Left ventricle myocardium inferior (tissue), 1 donor: ENCODE results near the gene OR10G8. TPM values are rescaled to one million over a fixed set of nuclear protein-coding genes. Genes with fewer than 3 reads are reported as not detected.

ENCODE experiments used
- DNase-seq: peaks from one replicate; pipeline ENCODE4 v3.0.0-alpha.2; 2020
- H3K27ac ChIP-seq: fragments of 200-600 bp; replicated peaks from 2 replicates; pipeline ENCODE4 v1.8.0; 2021
- H3K27me3 ChIP-seq: fragments of 200-600 bp; 2 replicates; pipeline ENCODE4 v1.8.0; 2021; ENCODE audit warnings: low read depth
- H3K36me3 ChIP-seq: fragments of 200-600 bp; 2 replicates; pipeline ENCODE4 v1.8.0; 2021
- H3K4me1 ChIP-seq: fragments of 200-600 bp; 2 replicates; pipeline ENCODE4 v1.8.0; 2021
- H3K4me3 ChIP-seq: fragments of 200-600 bp; 2 replicates; pipeline ENCODE4 v1.8.0; 2021; ENCODE audit warnings: mild to moderate bottlenecking, moderate library complexity
- H3K9me3 ChIP-seq: fragments of 200-600 bp; replicated peaks from 2 replicates; pipeline ENCODE4 v1.8.0; 2021
- CTCF ChIP-seq: fragments of 200-600 bp; IDR thresholded peaks from 2 replicates; pipeline ENCODE4 v1.8.0; 2021; ENCODE audit warnings: antibody characterized with exemption, mild to moderate bottlenecking, borderline replicate concordance
- intact Hi-C: fragments of 100-400 bp; cut with micrococcal nuclease; formaldehyde crosslinking; loops from one replicate; pipeline ENCODE4 v1.11.0; 2022
- total RNA-seq: library from RNA; stranded (reverse); fragmentation: NEBNext Ultra II Directional; extraction: Animal tissue kit (Norgen Biotek cat#: 25700); gene quantifications from one replicate; pipeline ENCODE4 v1.2.1, GENCODE V29; 2021
- donor health status: DM: no; HTN: yes; CAD: no; lungs with severe emphysema.

Gene OR10G8
- total RNA-seq, 1 donor from 2014 or later, result not detected

- peaks cover 92% of the 10 kb centered on the region for H3K27me3 ChIP-seq
- intact Hi-C loops, result loop anchor here (5.0 kb wide), 1 partner anchor 513 kb away; no protein-coding TSS in a partner anchor
These were observed 48.0 kb downstream of the OR10G8 start for GRCh38 chr11:124074554-124074953.

GRCh38 chr11:124075492-124075840, 48.9 kb downstream of the OR10G8 start:
- intact Hi-C loops, result no loop called here
- H3K9me3 ChIP-seq, result no peaks in the 10 kb centered on the region
- peaks cover 91% of the 10 kb centered on the region for H3K27me3 ChIP-seq
- no peak for TF ChIP-seq CTCF
- H3K4me1 ChIP-seq, result peaks cover 10% of the 10 kb centered on the region
- no peak for DNase-seq
- no peaks in the 10 kb centered on the region for H3K36me3 ChIP-seq
- no peak overlapping the region for H3K27ac ChIP-seq
- no peak overlapping the region for H3K4me3 ChIP-seq

More at GRCh38 chr11:124074554-124074953, 48.0 kb downstream of the OR10G8 start:
- Histone ChIP-seq H3K4me3 (no peak overlapping the region), H3K4me1 (peaks cover 10% of the 10 kb centered on the region), H3K27ac (no peak overlapping the region), H3K36me3 (no peaks in the 10 kb centered on the region), H3K9me3 (no peaks in the 10 kb centered on the region)
- no peak for TF ChIP-seq CTCF
- no peak for DNase-seq

- Histone ChIP-seq H3K36me3 (no peaks in the 10 kb centered on the region), H3K4me3 (peak overlapping the region; percentile 59), H3K27me3 (peaks cover 91% of the 10 kb centered on the region), H3K4me1 (peaks cover 10% of the 10 kb centered on the region), H3K9me3 (no peaks in the 10 kb centered on the region), H3K27ac (no peak overlapping the region)
- TF ChIP-seq CTCF, result no peak
- intact Hi-C loops, result no loop called here
- DNase-seq, result no peak
These were observed 49.4 kb downstream of the OR10G8 start for GRCh38 chr11:124075841-124076651.

GRCh38 chr11:124077266-124077665, 50.7 kb downstream of the OR10G8 start:
- no peak for DNase-seq
- Histone ChIP-seq H3K9me3 (no peaks in the 10 kb centered on the region), H3K27ac (no peak overlapping the region), H3K4me3 (no peak overlapping the region), H3K36me3 (no peaks in the 10 kb centered on the region), H3K4me1 (peaks cover 10% of the 10 kb centered on the region), H3K27me3 (peaks cover 83% of the 10 kb centered on the region)
- TF ChIP-seq CTCF, result no peak
- intact Hi-C loops, result no loop called here

- Histone ChIP-seq H3K4me1 (peaks cover 10% of the 10 kb centered on the region), H3K36me3 (no peaks in the 10 kb centered on the region), H3K27ac (no peak overlapping the region), H3K4me3 (no peak overlapping the region), H3K9me3 (no peaks in the 10 kb centered on the region), H3K27me3 (peaks cover 72% of the 10 kb centered on the region)
- DNase-seq, result no peak
- no peak for TF ChIP-seq CTCF
- intact Hi-C loops, result no loop called here
These were observed 52.0 kb downstream of the OR10G8 start for GRCh38 chr11:124078591-124078990.
